Ishikawa (cell line): Measurements from ENCODE around the gene IRF8.

Experiments used
- CEBPB ChIP-seq: IDR thresholded peaks from 2 replicates; pipeline ENCODE4 v1.6.1; 2012
- CREB1 ChIP-seq: IDR thresholded peaks from 2 replicates; pipeline ENCODE4 v1.6.1; 2012; ENCODE audit warnings: low read depth
- EGR1 ChIP-seq: IDR thresholded peaks from 2 replicates; pipeline ENCODE4 v1.6.1; 2012
- EP300 ChIP-seq: IDR thresholded peaks from 2 replicates; pipeline ENCODE4 v1.6.1; 2012; ENCODE audit warnings: borderline replicate concordance
- FOXM1 ChIP-seq: IDR thresholded peaks from 2 replicates; pipeline ENCODE4 v1.6.1; 2012; ENCODE audit warnings: low read depth, borderline replicate concordance
- NFIC ChIP-seq: IDR thresholded peaks from 2 replicates; pipeline ENCODE4 v1.6.1; 2012
- RAD21 ChIP-seq: IDR thresholded peaks from 2 replicates; pipeline ENCODE4 v1.6.1; 2012; ENCODE audit warnings: low read depth
- TAF1 ChIP-seq: IDR thresholded peaks from 2 replicates; pipeline ENCODE4 v1.6.1; 2012; ENCODE audit warnings: low read depth, mild to moderate bottlenecking
- TCF12 ChIP-seq: IDR thresholded peaks from 2 replicates; pipeline ENCODE4 v1.6.1; 2012; ENCODE audit warnings: low read depth
- TEAD4 ChIP-seq: IDR thresholded peaks from 2 replicates; pipeline ENCODE4 v1.6.1; 2012
- YY1 ChIP-seq: IDR thresholded peaks from 2 replicates; pipeline ENCODE4 v1.6.1; 2012; ENCODE audit warnings: low read depth
- ZBTB7A ChIP-seq: IDR thresholded peaks from 2 replicates; pipeline ENCODE4 v1.6.1; 2012; ENCODE audit warnings: low read depth
- TF ChIP-seq, protein P1 (sequence below): IDR thresholded peaks from 2 replicates; pipeline ENCODE4 v1.6.1; 2012; ENCODE audit warnings: low read depth, mild to moderate bottlenecking
- TF ChIP-seq, protein P2 (sequence below): IDR thresholded peaks from 2 replicates; pipeline ENCODE4 v1.6.1; 2012
- TF ChIP-seq, protein P3 (sequence below): IDR thresholded peaks from 2 replicates; pipeline ENCODE4 v1.6.1; 2012

Gene IRF8

DNA sequence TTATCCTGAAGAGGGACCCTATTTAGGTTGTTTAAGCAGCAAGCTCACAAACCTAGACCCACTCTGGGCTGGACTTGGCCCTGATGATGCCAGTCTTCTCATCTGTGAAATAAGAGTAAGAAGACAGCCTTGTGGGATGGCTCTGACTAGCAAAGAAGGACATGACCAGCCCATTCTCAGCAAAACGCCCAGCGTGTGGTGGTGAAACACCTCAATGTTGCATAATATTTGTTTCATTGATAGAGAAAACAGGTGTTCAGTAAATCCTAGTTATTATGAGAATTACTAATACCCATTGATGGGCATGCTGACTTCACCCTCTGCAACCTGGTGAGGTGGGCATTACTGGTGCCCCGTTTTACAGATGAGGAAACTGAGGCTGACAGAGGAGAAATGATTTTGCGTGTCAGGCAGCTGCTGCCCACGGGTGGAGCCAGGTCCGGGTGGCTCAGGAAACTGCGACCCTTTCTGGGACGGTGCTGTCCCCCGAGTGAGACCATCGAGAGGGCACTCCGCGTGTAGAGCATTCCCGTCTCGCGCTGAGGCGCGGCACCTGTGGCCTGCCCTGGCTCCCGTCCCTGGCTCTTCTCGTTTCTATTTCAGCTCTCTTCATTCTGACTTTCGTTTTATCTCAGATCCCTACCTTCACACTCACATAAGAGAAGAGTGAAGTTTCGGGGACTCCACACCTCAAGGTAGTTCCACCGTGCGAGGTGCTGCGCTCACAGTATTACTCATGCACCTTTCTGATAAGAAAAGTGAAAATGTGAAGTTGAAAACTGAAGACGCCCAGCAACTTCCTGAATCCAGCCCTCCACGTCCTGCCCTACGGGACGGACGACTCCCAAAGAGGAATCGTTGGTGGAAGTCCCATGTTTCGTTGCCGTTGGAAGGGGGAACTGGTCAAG, 48.5 kb downstream of the IRF8 start:
- TF ChIP-seq, protein P1, sequence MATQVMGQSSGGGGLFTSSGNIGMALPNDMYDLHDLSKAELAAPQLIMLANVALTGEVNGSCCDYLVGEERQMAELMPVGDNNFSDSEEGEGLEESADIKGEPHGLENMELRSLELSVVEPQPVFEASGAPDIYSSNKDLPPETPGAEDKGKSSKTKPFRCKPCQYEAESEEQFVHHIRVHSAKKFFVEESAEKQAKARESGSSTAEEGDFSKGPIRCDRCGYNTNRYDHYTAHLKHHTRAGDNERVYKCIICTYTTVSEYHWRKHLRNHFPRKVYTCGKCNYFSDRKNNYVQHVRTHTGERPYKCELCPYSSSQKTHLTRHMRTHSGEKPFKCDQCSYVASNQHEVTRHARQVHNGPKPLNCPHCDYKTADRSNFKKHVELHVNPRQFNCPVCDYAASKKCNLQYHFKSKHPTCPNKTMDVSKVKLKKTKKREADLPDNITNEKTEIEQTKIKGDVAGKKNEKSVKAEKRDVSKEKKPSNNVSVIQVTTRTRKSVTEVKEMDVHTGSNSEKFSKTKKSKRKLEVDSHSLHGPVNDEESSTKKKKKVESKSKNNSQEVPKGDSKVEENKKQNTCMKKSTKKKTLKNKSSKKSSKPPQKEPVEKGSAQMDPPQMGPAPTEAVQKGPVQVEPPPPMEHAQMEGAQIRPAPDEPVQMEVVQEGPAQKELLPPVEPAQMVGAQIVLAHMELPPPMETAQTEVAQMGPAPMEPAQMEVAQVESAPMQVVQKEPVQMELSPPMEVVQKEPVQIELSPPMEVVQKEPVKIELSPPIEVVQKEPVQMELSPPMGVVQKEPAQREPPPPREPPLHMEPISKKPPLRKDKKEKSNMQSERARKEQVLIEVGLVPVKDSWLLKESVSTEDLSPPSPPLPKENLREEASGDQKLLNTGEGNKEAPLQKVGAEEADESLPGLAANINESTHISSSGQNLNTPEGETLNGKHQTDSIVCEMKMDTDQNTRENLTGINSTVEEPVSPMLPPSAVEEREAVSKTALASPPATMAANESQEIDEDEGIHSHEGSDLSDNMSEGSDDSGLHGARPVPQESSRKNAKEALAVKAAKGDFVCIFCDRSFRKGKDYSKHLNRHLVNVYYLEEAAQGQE = no peak
- TF ChIP-seq YY1 (no peak), EGR1 (no peak), CEBPB (no peak), TAF1 (no peak), FOXM1 (no peak), TCF12 (no peak), RAD21 (no peak), ZBTB7A (no peak), NFIC (no peak), TEAD4 (no peak), EP300 (no peak), CREB1 (no peak)
- TF ChIP-seq, protein P2, sequence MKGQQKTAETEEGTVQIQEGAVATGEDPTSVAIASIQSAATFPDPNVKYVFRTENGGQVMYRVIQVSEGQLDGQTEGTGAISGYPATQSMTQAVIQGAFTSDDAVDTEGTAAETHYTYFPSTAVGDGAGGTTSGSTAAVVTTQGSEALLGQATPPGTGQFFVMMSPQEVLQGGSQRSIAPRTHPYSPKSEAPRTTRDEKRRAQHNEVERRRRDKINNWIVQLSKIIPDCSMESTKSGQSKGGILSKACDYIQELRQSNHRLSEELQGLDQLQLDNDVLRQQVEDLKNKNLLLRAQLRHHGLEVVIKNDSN = no peak

DNA sequence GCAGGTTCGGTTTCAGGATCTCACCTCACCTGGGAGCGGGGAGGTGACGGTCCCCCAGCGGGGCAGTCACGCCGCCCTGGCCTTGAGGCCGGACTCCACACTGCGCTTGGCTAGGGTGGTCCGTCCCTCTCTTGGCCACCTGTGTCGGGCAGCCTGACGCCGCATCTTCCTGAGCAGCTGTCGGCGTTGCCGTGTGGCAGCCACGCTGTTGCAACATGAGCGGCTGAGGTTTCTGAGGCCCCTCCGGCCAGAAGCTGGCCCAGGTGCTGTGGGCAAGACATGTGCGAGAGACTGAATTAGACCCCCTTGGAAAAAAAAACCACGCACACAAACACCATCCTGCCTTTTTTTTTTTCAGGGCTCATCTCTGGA, 49.2 kb downstream of the IRF8 start:
- no peak for TF ChIP-seq CEBPB
- no peak for TF ChIP-seq ZBTB7A
- TF ChIP-seq, protein P1 = no peak
- TF ChIP-seq, protein P3, sequence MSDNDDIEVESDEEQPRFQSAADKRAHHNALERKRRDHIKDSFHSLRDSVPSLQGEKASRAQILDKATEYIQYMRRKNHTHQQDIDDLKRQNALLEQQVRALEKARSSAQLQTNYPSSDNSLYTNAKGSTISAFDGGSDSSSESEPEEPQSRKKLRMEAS = no peak
- no peak for TF ChIP-seq CREB1

DNA sequence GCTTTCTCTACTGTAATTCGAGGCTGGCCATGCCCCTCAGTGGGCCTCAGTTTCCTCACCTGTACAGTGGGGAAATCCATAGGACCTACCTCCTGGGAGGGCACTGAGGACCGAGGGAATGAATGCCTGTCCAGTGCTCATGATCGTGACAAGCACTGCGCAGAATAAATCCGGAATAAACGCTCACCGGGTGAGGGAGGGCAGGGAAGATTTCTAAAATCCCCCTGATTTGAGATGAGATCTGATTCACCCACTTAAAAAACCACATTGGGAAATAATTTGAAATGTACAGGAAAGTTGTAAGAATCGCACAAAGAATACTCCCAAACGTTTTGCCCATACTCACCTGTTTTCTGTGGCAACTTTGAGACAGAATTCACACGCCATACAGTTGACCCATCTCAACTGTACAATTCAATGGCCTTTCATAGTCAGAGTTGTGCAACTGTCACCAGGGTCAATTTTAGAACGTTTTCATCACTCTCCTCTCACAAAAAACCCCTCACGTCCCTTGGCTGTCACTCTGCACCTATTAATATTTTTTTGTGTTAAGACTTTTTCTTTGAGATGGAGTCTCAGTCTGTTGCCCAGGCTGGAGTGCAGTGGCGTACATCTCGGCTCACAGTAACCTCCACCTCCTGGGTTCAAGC, 49.8 kb downstream of the IRF8 start:
- no peak for TF ChIP-seq NFIC
- TF ChIP-seq, protein P1 = no peak
- TF ChIP-seq TAF1 = no peak
- no peak for TF ChIP-seq CREB1
- TF ChIP-seq EP300 = no peak
- TF ChIP-seq TEAD4 = no peak

DNA sequence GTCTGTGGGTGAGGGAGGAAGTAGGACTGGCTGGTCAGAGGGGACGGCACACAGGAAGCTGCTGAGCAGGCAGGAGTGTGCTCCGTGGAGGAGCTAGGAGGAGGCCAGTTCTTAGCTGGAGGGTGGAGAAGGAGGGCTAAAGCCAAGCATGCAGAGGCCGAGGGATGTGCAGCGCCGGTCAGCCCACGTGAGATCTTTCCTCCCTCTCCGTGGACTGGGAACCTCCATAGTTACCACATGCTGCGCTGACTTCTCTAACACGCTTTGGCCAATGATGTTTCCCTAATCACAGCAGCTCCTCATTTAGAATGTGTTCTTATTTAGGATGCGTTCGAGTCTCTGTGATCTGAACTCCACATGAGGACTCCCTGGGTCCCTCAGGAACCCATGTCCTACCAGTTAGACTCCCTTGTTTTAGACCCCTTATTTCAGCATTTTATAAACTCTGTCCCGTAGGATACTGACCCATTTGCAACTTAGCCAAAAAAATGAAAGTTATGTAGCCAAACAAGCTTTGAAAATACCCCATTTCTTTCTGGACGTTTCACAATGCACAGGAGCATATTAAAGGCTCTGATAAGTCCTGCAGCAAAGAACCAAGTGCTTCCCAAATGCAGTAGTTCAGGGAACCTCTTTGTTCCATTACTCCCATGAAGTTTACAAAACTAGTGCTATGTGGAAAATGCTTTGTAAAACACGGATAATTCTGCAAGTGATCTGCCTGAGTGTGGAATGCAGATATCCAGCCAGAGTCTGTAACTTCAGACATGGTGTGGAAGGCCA, 51.4 kb downstream of the IRF8 start:
- TF ChIP-seq EGR1 (no peak), RAD21 (no peak), CEBPB (no peak), TAF1 (no peak), NFIC (no peak), ZBTB7A (no peak), TEAD4 (no peak), FOXM1 (no peak), YY1 (no peak), EP300 (no peak), CREB1 (no peak), TCF12 (no peak)
- TF ChIP-seq, protein P2 = no peak
- TF ChIP-seq, protein P1 = no peak
- TF ChIP-seq, protein P3 = no peak
